Raji (cell line): ENCODE data around the gene DBN1.

Experiments used
- POLR2A ChIP-seq: IDR thresholded peaks from 2 replicates; pipeline ENCODE4 v1.6.1; 2011; ENCODE audit warnings: low read depth, low read length, control low read depth; ENCODE audit not compliant: insufficient read depth

The DBN1 gene

GRCh38 chr5:177472460-177473442 lies 683 bp downstream of the DBN1 start:
- TF ChIP-seq POLR2A, result no peak

- no peak for TF ChIP-seq POLR2A
Observed at GRCh38 chr5:177471610-177472356, 1.7 kb downstream of the DBN1 start.

GRCh38 chr5:177470759-177471536 lies 2.5 kb downstream of the DBN1 start:
- no peak for TF ChIP-seq POLR2A

- TF ChIP-seq POLR2A, result no peak
Observed at GRCh38 chr5:177469750-177470525, 3.5 kb downstream of the DBN1 start.

- TF ChIP-seq POLR2A, result no peak
Observed at GRCh38 chr5:177468685-177469628, 4.5 kb downstream of the DBN1 start.

- TF ChIP-seq POLR2A, result no peak
Observed at GRCh38 chr5:177468329-177468684, 5.1 kb downstream of the DBN1 start.

GRCh38 chr5:177467436-177467835 lies 6.0 kb downstream of the DBN1 start:
- no peak for TF ChIP-seq POLR2A

- TF ChIP-seq POLR2A, result no peak
Observed at GRCh38 chr5:177466861-177467260, 6.6 kb downstream of the DBN1 start.

GRCh38 chr5:177465044-177465443 lies 8.4 kb downstream of the DBN1 start:
- no peak for TF ChIP-seq POLR2A

GRCh38 chr5:177462021-177462670 lies 11.3 kb downstream of the DBN1 start:
- no peak for TF ChIP-seq POLR2A

- TF ChIP-seq POLR2A, result no peak
Observed at GRCh38 chr5:177459819-177460628, 13.4 kb downstream of the DBN1 start.

- no peak for TF ChIP-seq POLR2A
Observed at GRCh38 chr5:177459357-177459756, 14.1 kb downstream of the DBN1 start.
